AG04450 (cell line): ENCODE results near the gene TCFL5. TPM values are rescaled to one million over a fixed set of nuclear protein-coding genes. Genes with fewer than 3 reads are reported as not detected.

Experiments
- CTCF ChIA-PET: fragments of 300-600, 350-600 bp; formaldehyde crosslinking; extraction: SDS; loops from one replicate; lab custom pipeline; 2022; ENCODE audit warnings: antibody characterized with exemption, inconsistent platforms; lab: Charles Lee
- POLR2A ChIA-PET: fragments of 350-600 bp; formaldehyde crosslinking; extraction: SDS; loops from one replicate; lab custom pipeline; 2021; ENCODE audit warnings: antibody characterized with exemption, inconsistent platforms; lab: Yijun Ruan, JAX
- DNase-seq: peaks from one replicate; pipeline ENCODE4 v3.0.0-alpha.2; 2011; ENCODE audit warnings: low read depth, low spot score
- H3K27ac ChIP-seq: one replicate; pipeline ENCODE4 v1.5.1; 2012; ENCODE audit warnings: low read depth, low read length, control low read depth
- H3K27me3 ChIP-seq: one replicate; pipeline ENCODE4 v1.6.0; 2012; ENCODE audit warnings: low read length; ENCODE audit not compliant: control insufficient read depth, insufficient read depth
- H3K4me3 ChIP-seq: 2 replicates; pipeline ENCODE4 v1.5.1; 2011; ENCODE audit warnings: mild to moderate bottlenecking, low read depth, low read length, control low read depth
- H3K9me3 ChIP-seq: 2 replicates; pipeline ENCODE4 v1.5.1; 2012; ENCODE audit warnings: low read length; ENCODE audit not compliant: control insufficient read depth, insufficient read depth
- CTCF ChIP-seq: IDR thresholded peaks from 2 replicates; pipeline ENCODE4 v1.5.1; 2011; ENCODE audit warnings: low read depth, low read length, control low read depth, inconsistent platforms
- polyA plus RNA-seq: library from polyadenylated mRNA; depleted of rRNA; stranded (reverse); fragments of >200 nt; gene quantifications from 2 replicates; pipeline ENCODE4 v1.2.3, GENCODE V29; 2011

Gene TCFL5
- polyA plus RNA-seq, 1 experiment = 9.9 TPM

DNA sequence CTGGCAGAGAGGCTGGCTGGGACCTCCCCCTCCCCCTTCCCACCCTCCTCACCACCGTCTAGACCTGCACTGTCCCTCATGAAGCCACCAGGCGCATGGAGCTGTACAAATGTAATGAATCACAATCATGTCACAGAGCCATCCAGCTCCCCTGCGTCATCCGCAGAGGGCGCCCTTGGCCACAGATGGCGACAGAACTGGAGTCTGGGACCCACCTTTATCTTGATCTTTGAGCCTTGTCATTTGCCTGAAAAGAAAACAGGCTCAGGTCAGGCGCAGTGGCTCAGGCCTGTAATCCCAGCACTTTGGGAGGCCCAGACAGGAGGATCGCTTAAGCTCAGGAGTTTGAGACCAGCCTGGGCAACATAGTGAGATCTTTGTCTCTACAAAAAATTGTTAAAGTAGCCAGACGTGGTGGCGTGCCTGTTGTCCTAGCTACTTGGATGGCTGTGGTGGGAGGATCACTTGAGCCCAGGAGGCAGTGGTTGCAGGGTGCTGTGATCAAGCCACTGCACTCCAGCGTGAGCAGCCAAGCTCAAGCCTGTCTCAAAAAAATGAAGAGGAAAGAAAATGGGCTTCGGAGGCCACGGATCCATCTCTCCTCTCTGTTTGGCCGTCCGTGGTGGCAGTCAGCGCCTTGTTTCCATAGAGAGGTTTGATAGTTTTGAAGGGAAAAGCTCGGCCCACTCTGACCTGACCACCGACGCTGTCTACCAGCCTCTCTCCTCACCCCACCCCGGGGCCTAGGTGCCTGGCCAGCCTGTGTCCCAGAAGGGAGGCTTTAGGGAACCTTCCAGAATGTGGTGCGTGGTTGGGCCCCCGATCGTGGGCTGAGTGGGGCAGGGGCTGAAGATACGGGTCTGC is 38.6 kb downstream of the TCFL5 start:
- no peaks in the 10 kb centered on the region for H3K9me3 ChIP-seq
- no peak for DNase-seq
- TF ChIP-seq CTCF = peak; percentile 24; the same call in 1 of the 2 replicates
- ChIA-PET POLR2A (interaction anchor here (0.7 kb wide), 1 partner anchor 71 kb away, joined by 8 read pairs; no protein-coding TSS in a partner anchor), CTCF (interaction anchor here (0.7 to 1.3 kb wide), 5 partner anchors 9 to 186 kb away, joined by 3 to 7 read pairs (median 3); no protein-coding TSS in a partner anchor)
- H3K27ac ChIP-seq = no peak overlapping the region
- no peak overlapping the region for H3K4me3 ChIP-seq
- H3K27me3 ChIP-seq = peaks cover 3% of the 10 kb centered on the region

DNA sequence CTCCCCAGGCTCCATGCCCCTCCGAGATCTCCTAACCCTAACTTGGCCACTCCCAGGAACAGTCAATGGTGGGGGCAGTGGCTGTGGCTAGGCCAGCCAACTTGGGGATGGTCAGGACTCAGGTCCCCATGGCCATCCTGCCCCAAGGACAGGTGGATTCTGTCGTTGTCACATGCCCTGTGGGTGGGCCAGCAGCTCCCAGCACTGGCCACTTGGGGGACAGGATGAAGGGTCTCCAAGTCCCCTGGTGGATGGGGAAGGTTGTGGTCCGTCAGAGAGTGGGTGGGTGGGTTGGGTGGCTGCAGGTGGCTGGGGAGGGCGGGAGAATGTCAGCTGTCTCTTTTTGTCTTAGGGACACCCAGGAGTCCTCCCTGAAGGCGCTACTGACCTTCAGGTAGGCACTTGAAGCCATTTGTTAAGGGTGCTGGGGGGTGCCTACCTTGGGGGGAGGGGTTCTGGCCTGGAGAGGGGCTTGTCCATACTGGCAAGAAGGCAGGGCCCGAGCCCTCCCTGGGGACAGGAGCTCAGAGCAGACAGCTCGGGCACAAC is 39.3 kb downstream of the TCFL5 start:
- ChIA-PET POLR2A (interaction anchor here (0.7 kb wide), 1 partner anchor 70 kb away, joined by 8 read pairs; no protein-coding TSS in a partner anchor), CTCF (interaction anchor here (0.9 to 1.3 kb wide), 3 partner anchors 14 to 187 kb away, joined by 3 to 7 read pairs (median 4); no protein-coding TSS in a partner anchor)
- TF ChIP-seq CTCF = no peak
- H3K27me3 ChIP-seq = peaks cover 9% of the 10 kb centered on the region
- H3K9me3 ChIP-seq = no peaks in the 10 kb centered on the region; the same call in 1 of the 2 replicates
- no peak overlapping the region for H3K27ac ChIP-seq
- DNase-seq = no peak
- H3K4me3 ChIP-seq = no peak overlapping the region

DNA sequence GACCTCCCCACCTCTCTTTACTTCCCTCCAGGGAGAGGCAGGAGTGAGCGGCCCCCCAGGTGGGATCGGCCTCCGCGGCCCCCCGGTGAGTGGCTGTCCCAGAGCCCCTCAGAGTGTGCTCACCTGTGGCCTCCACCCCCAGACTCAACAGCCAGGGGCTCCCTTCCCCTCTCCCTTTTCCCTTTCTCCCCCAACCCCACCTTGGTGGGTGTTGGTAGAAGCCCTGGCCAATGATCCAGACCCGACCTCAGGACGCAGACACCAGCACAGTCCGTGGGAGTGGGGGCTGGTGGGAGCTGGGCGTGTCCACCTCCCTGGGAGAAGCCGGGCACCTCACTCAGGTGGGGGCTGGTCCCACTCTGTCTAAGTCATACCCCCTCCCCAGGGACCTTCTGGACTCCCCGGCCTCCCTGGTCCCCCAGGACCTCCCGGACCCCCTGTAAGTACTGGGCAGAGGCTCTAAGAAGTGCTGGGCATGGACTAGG is 39.9 kb downstream of the TCFL5 start:
- ChIA-PET POLR2A (no interaction called here), CTCF (interaction anchor here (1.3 kb wide), 1 partner anchor 70 kb away, joined by 3 read pairs; no protein-coding TSS in a partner anchor)
- Histone ChIP-seq H3K4me3 (no peak overlapping the region), H3K9me3 (no peaks in the 10 kb centered on the region; the same call in 1 of the 2 replicates), H3K27ac (no peak overlapping the region), H3K27me3 (peaks cover 11% of the 10 kb centered on the region)
- no peak for TF ChIP-seq CTCF
- no peak for DNase-seq

DNA sequence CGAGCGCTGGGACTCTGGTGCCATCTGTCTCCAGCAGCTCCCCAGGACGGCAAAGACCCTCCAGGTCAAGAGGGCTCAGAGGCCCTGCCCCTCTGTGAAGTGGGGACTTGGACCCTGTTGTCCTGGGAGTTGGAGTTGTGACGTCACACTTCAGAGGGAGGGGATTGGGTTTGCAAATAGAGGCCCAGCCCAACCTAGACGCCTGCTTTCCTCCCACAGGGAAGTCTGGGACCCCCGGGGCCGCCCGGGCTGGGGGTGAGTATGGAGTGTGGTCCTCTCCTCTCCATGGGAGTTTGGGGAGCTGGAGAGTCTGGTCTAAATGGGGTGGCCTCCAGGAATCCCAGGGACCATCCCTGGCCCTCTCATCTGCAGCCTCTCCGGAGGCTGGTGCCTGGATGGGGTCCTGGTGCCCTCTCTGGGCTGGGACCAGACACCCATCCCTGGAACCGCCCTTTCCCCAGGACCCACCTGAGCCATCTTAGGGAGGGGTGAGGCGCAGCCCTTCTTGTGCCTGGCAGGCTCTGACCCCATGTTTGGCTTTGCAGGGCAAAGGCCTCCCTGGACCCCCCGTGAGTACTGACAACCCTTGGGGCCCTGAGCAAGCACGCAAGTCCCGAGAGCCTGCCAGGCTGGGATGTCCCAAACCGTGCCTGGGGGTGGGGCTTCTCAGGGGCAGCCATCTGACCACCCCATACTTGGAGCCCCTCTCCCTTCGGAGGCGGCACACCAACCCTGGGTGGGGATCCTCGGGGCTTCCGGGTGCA is 40.5 kb downstream of the TCFL5 start:
- no peak for DNase-seq
- TF ChIP-seq CTCF = no peak
- H3K9me3 ChIP-seq = no peaks in the 10 kb centered on the region; the same call in 1 of the 2 replicates
- H3K4me3 ChIP-seq = no peak overlapping the region
- ChIA-PET POLR2A (no interaction called here), CTCF (no interaction called here)
- peaks cover 16% of the 10 kb centered on the region for H3K27me3 ChIP-seq
- H3K27ac ChIP-seq = no peak overlapping the region
